GM19328 (cell line): Measurements from ENCODE around the gene GLMP.
A peak's percentile ranks its signal among the peaks of the same experiment; 100 is the strongest.
"Not testable (repeated sequence)": the region's sequence is repeated elsewhere in the genome, so short reads cannot be mapped to it uniquely, and the experiment has no call there.

ENCODE experiments used
- ATAC-seq: cut with Tn5 transposase; IDR thresholded peaks from one replicate; pipeline ENCODE4 v1.9.1; 2021; ENCODE audit warnings: mild to moderate bottlenecking, moderate library complexity; ENCODE audit not compliant: unreplicated experiment

Gene GLMP, protein sequence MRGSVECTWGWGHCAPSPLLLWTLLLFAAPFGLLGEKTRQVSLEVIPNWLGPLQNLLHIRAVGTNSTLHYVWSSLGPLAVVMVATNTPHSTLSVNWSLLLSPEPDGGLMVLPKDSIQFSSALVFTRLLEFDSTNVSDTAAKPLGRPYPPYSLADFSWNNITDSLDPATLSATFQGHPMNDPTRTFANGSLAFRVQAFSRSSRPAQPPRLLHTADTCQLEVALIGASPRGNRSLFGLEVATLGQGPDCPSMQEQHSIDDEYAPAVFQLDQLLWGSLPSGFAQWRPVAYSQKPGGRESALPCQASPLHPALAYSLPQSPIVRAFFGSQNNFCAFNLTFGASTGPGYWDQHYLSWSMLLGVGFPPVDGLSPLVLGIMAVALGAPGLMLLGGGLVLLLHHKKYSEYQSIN

DNA sequence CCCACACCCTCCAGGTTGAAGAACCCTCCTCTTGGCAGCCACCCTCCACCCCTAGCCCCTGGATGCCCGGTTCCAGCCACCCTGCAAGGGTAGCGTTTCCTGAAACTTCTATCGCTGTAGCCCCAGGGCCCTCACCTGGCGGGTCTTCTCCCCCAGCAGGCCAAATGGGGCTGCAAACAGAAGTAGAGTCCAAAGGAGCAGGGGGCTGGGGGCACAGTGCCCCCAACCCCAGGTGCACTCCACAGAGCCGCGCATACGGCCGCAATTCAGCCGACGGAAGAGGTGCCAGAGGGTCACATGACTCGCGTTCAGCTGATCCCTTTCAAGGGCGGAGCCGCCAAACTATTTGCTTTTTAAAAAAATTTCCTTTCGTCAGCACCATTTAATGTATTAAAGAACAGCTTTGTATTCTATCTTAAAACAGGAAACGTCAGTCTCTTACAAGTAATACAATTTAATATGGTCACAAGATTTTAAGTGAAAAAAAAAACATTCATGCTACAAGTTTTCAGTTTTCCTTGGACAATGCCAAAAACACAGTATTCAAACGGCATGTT is at the start of gene GLMP:
GLMP (minus strand) TSS at position 289 of the 557 bp plus-strand sequence; CDS start at position 255, 34 bp downstream.
- no peak for ATAC-seq

DNA sequence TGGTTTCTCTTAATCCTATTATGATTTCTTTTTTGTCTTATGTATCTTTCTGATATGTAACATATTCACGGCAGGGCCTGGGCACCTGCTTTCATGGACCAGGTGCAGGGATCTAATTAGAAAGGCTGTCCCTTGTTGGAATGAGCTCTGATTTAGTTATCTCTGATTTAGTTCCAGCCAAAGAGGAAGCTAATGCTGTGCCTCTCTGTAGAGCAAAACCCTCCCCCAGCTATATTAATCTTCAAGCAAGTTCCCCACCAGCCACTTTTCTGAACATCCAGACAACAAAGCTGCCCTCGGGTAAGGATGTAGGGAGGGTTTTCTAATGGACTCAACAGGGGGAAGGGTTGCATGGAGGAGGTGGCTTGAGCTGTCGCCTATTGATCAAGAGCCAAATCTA is 48.9 kb upstream of the GLMP start:
- ATAC-seq = no peak

DNA sequence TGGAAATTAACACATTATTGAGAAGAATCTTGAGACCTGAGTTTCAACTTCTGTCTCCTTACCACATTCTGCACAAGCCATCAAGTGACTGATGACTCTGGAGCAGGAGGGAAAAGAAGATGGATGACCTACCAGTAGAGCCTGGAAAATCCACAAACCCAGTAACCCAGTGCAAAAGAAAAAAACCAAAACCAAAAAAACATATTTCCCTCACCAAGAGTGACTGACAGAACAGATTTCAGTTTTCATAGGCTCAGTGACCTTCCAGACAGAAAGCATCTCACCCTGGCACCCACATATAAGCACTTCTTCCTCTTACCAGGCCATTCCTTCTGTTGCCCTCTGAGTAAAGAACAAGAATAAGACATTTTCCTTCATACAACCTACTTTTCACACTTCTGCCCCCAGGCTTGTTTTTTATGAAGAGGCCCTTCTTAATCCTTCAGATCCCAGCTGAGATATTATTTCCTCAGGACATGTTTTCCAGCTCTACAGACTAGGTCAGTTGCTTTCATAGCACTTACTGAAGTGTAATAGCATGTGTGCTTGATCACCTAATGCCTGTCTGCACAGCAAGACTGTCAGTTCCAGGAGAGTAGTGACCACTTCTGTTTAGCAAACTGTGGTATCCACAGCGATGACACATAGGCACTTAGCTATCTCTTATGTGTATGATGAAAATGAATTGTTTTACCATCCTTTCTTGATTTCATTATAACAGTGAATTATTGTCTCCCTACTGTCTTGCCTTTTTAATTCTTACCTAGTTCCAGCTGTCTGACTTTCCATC is 46.9 kb upstream of the GLMP start:
- ATAC-seq = no peak

DNA sequence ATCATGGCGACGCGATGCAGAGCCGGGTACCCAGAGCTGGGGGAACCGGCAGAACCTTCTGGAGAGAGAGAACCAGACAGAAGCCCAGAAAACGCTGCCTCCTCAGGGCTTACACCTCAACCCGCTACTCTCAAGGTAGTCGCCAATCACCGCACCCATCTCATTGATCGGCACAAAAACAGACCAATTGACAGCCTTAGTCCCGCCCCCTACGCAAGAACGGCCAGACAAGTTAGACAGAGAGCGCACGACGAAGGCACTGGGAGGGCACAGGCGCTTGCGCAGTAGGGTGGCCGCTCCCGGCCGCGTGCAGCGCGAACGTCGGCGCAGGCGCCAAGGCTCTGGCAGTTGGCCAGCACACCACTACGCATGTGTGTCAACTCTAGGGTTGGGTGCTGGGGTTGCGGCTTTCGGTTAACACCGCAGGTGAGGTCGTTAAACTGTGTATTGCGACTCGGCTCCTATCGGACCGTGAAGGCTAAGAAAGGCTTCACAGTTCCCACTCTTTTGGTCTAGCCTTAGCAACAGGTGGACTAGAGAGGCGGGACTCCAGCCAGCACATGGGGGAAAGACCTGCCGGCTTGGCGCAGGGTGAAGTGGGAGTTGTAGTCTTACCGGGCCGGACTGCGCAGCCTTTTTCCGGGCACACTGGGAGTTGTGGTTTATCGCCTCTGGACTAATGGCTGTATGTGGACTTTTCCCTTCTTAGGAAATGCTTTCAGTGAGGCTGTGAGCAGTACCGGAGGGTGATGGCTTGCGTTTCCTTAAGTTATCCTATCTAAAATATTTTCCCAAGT is 42.9 kb upstream of the GLMP start, which contains the start of the genes CCT3 and TSACC:
CCT3 (minus strand) TSS at position 113 of the 797 bp plus-strand sequence; CDS start at position 5, 108 bp downstream.
TSACC (plus strand) TSS at position 347 of the 797 bp plus-strand sequence. CDS start 1,232 bp downstream, outside the sequence.
- ATAC-seq = peak; percentile 89

DNA sequence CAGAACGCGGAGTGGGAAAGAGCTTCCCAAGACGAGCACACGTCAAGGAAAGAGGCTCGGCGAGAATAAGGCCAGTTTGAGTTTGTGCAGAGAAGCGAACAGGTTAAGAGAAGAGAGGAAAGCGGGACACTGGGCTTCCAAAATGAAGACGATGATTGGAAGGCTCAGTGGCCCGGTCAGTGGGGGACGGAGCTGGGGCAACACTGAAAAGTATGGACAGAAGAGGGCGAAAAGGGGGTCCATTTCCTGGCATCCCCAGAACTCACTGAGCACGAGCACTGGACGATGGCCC is 42.4 kb upstream of the GLMP start:
- ATAC-seq = no peak

DNA sequence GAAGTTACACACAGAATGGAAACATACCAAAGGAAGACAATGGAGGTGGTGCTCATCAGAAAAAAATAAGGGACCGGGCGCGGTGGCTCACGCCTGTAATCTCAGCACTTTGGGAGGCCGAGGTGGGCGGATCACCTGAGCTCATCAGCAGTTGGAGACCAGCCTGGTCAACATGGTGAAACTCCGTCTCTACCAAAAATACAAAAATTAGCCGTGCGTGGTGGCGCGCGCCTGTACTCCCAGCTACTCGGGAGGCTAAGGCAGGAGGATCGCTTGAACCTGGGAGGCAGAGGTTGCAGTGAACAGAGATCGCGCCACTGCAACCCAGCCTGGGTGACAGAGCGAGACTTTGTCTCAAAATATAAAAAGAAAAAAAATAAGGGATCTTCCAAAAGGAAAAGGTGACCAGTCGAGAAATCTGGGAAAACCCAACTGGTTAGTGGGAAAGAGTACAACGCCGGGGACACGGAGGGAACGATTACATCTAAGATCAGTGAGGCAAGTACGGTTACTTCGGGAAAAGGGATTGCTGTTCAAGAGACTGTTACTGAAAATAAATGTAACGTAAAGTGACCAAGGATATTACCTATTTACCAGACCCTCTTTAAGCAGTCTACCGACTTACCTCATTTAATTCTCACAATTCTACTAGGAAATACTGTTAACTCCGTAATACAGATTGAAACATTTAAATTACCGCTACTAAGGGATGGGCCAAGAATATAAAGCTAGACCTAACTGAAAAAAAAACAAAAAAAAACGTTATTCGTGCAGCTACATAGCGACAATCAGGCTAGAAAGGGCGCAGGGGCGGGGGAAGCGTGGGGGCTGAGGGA is 41.8 kb upstream of the GLMP start:
- ATAC-seq = no peak

DNA sequence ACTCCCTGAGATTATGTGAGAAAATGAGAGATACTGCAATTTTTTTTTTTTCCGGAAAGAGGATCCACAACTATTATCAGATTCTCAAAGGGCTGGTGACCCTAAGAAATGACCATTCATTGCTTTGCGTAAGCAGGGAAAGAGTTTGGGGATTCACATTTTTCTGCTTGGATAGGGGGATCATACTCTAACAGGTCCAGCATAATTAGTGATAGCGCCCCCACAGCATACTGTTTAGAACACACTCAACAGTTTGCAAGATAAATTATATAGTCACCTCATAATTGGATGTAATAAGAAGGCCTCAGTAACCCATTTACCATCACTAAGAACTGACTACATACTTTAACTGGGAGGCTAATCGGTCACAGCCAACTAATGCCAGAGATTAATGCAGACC is 40.8 kb upstream of the GLMP start:
- ATAC-seq = no peak

DNA sequence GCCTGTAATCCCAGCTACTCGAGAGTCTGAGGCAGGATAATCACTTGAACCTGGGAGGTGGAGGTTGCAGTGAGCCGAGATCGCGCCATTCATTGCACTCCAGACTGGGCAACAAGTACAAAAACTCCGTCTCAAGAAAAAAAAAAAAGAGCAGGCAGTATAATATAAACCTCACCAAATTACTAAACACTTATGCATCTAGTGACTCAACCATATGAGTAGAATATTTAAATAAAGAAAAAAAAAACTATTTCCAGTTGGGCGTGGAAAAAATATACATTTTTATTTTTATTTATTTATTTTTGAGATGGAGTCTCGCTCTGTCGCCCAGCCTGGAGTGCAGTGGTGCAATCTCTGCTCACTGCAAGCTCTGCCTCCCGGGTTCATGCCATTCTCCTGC is 27.7 kb upstream of the GLMP start:
- ATAC-seq = not testable (repeated sequence)

DNA sequence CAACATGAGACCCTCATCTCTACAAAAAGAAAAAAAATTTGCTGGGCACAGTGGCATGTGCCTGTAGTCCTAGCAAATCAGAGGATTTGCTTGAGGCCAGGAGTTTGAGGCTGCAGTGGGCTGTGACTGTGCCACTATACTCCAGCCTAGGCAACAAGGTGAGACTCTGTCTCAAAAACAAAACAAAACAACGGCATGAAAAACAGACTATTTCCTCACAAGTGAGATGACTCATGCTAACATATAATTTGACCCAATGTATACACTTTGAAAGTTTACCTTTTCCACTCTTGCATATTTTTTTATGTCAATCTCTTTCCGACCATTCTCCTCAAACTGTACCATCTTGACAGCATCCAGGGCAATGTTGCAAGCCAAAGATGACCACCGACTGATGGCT is 25.1 kb upstream of the GLMP start:
- ATAC-seq = no peak

DNA sequence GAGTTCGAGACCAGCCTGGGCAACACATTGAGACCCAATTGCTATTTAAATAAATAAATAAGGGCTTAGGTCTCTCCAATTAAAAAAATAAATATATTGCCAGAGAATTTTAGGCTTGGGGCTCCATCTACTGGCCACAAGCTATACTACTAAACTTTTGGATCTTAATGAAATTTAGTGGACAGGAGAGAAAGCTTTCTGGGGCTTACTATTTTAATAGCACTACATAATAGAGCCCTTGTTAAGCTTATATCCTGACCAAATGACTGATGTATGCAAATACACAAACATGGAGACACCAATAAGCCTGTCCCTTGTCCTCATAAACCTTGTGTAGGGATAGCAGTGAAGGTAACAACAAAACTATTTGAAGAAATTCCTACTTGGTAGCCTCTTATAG is 24.2 kb upstream of the GLMP start:
- ATAC-seq = no peak

DNA sequence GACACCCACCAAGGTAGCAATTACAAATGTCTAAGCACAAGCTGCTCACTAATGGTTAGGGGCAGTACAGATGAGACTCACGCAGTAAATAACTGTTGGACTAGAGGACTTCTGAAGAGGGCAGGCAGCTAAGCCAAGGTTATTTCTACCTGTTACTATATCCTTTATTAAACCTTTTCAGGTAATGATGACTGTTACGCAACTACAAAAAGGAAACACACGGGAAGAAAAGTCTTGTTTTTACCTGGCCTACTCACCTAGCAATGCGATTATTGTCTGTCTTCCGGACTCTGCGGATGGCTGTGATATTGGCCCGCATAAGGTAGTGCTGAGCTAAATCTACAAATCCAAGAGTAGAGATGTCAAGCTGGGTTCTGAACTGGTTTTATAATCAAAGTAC is 21.4 kb upstream of the GLMP start:
- no peak for ATAC-seq

DNA sequence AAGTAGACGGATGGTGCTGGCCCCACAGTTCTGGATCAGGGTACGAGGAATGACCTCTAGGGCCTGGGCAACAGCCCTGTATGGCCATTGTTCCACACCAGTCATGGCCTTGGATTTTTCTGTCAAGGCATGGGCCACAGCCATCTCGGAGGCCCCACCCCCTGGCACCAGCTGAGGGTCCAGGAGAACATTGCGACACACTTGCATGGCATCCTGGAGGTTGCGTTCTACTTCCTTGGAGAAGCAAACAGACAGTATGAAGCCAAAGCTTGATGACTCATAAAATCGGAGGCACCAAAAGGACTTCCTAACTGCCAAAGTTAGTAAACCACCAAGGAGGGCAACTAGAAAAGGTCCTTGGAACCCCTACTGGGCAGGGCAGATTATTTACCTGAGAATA is 15.5 kb upstream of the GLMP start:
- no peak for ATAC-seq

DNA sequence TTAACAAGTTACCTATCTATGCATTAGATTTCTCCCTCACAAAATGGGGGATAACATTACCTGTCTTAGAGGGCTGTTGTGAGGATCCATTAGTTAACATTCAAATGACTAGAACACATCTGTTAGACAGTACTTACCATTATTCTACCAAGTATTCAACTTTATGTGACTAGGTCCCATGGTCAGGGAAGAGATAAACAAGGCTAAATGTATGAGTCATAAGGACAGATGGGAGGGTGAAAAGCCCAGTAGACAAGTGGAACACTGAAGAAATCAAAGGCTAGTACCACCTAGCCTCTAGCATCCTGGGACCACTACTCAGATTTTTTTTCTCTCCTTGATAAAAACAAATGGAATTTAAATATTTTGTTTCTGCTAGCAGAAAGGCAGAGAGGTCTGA is 12.6 kb upstream of the GLMP start:
- ATAC-seq = no peak

DNA sequence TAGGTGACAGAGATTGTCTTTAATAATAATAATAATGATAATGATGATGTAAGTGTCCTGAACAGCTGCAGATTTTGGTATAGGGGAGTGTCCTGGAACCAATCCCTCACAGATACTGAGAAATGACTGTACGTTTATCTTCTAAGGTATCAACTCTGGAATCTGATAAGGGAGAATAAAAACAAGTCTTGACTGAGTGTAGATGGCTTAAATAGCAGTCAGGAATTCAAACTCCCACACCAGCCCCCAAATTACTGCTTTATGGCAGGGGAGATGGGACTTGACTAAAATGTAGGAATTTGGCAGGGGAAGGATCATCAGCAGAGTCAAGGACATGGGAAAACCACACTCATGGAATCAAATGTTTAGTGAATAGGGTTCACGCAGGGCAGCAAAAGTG is 9.7 kb upstream of the GLMP start:
- no peak for ATAC-seq

DNA sequence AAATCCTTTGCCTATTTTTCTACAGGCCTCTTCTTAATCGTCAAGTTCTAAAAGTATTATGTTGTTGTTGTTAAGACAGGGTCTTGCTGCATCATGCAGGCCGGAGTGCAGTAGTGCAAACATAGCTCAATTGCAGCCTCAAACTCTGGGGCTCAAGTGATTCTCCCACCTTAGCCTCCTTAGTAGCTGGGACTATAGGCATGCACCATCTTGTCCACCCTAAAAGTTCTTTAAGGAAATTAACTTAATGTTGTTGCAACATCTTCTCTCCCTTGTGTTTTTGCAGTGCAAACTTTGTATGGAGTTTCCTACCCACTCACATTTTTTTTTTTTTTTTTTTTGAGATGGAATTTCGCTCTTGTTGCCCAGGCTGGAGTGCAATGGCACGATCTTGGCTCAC is 7.8 kb upstream of the GLMP start:
- ATAC-seq = no peak

DNA sequence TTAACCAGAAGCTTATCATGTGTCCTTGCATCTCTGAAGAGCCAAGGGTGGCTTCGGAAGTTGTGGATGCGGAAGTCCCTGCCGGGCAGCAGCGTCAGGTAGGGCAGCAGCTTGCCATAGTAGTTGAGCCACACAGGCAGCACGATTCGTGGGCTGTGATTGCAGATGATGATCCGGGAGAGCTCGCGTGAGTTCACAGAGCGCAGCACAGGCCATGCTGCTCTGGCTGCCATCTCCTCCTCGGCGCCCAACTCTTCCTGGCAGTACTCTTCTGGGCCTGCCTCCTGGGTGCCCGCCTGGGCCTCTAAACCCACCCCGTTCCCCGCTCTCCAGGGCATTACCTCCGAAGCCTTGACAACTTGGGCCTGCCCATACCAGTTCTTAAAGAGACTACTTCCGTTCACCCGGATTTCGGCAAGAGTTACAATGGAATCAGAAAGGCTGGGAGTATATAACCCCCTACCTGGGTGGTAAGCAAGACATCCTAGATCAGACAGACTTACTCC is 3.4 kb upstream of the GLMP start, which contains the start of gene VHLL:
VHLL (minus strand) TSS at position 456 of the 506 bp plus-strand sequence; CDS start at position 338, 118 bp downstream.
- ATAC-seq = no peak

DNA sequence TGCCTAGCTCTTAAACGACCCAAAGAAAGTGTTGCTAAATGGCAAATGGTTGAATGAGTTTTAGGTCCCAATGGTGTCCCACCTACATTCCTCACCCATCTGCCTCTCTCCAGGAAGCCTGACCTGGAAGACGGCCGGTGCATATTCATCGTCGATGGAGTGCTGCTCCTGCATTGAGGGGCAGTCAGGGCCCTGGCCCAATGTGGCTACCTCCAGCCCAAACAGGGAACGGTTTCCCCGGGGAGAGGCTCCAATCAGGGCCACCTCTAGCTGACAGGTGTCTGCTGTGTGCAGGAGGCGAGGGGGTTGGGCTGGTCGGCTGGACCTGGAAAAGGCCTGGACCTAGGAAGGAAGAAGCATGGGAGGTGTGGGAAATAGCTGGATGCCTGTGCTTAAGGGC is 1.6 kb downstream of the GLMP start:
- no peak for ATAC-seq

DNA sequence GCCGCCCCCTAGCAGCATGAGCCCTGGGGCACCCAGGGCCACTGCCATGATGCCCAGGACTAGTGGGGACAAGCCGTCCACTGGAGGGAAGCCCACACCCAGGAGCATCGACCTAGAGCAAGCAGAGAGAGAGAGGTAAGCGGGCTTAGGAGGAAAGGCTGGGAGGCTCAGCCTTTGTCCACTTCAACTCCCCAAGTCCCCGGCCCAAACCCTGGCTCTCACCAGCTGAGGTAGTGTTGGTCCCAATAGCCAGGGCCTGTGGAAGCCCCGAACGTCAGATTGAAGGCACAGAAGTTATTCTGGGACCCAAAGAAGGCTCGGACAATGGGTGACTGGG is 2.4 kb downstream of the GLMP start:
- no peak for ATAC-seq

DNA sequence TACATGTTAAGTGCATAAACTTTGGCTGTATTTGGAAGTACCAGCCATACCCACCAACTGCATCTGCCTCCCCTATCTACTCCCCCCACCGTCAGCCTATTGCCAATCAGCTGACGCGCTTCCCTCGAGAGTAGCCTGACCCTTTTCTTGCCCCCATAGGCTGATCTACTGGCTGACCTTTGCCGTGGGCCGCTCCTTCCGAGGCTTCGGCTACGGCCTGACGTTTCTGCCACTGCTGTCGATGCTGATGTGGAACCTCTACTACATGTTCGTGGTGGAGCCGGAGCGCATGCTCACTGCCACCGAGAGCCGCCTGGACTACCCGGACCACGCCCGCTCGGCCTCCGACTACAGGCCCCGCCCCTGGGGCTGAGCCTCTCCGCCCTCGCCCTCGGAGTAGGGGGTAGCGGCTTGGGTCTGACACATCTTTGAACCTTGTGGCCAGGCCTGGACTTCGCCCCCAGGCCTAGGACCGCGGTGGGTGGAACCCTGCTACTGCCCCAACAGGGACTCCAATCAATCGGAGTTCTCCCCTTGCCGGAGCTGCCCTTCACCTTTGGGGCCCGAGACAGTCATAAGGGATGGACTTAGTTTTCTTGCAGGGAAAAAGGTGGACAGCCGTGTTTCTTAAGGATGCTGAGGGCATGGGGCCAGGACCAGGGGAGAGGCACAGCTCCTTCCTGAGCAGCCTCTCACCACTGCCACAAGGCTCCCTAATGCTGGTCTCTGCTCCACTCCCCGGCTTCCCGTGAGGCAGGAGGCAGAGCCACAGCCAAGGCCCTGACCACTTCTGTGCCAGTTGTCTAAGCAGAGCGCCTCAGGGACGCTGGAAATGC is 4.0 kb downstream of the GLMP start:
- no peak for ATAC-seq
